A549 treated with CORT108297 at 1 μM for 4 hours (cell line): ENCODE measurements around the gene KCNA1. TPM values are rescaled to one million over a fixed set of nuclear protein-coding genes. Genes with fewer than 3 reads are reported as not detected.

ENCODE experiments used
- total RNA-seq: library from RNA; stranded (reverse); fragments of 200-300 nt; extraction: Qiagen RNA extraction; gene quantifications from 5 replicates; pipeline ENCODE4 v1.2.3, GENCODE V29; 2022

Gene KCNA1
- not detected in 5 replicates for total RNA-seq

GRCh38 chr12:4909734-4910501 is at the start of gene KCNA1:
Gene KCNA1 (plus strand): TSS chr12:4909905. CDS start chr12:4911379, 1,474 bp downstream.

Other genes starting within 250 kb of the KCNA1 start
- gene GALNT8, start 189.5 kb upstream of the KCNA1 start, total RNA-seq: not detected in 5 replicates
- gene KCNA5, start 134.0 kb downstream of the KCNA1 start, total RNA-seq: not detected in 5 replicates